GDM1 (cell line): Measurements from ENCODE around the gene MED25.

ENCODE experiments used
- DNase-seq: peaks from one replicate; lab custom pipeline; 2025; lab: John Stamatoyannopoulos, UW

The MED25 gene

GRCh38 chr19:49799271-49799797, 18.8 kb upstream of the MED25 start:
- DNase-seq, result no peak

GRCh38 chr19:49799798-49800376, 18.2 kb upstream of the MED25 start:
- no peak for DNase-seq

- DNase-seq, result no peak
Measured at GRCh38 chr19:49800771-49801170, 17.3 kb upstream of the MED25 start.

GRCh38 chr19:49801401-49801888, 16.6 kb upstream of the MED25 start:
- no peak for DNase-seq

- no peak for DNase-seq
Measured at GRCh38 chr19:49801966-49802661, 16.0 kb upstream of the MED25 start.

GRCh38 chr19:49802836-49803528, 15.1 kb upstream of the MED25 start:
- DNase-seq, result no peak

GRCh38 chr19:49803529-49803856, 14.6 kb upstream of the MED25 start:
- no peak for DNase-seq

GRCh38 chr19:49805822-49806619, 12.1 kb upstream of the MED25 start:
- DNase-seq, result no peak

- DNase-seq, result no peak
Measured at GRCh38 chr19:49806620-49806959, 11.5 kb upstream of the MED25 start.

GRCh38 chr19:49807058-49807903, 10.8 kb upstream of the MED25 start:
- DNase-seq, result peak; percentile 15

GRCh38 chr19:49807904-49808675, 10.0 kb upstream of the MED25 start:
- no peak for DNase-seq

GRCh38 chr19:49808711-49809159, 9.4 kb upstream of the MED25 start:
- DNase-seq, result no peak

- DNase-seq, result no peak
Measured at GRCh38 chr19:49809160-49809940, 8.7 kb upstream of the MED25 start.

- DNase-seq, result no peak
Measured at GRCh38 chr19:49809941-49810389, 8.1 kb upstream of the MED25 start.

GRCh38 chr19:49811328-49811727, 6.8 kb upstream of the MED25 start:
- no peak for DNase-seq

GRCh38 chr19:49812452-49812996, 5.6 kb upstream of the MED25 start:
- no peak for DNase-seq

- peak; percentile 97 for DNase-seq
Measured at GRCh38 chr19:49812997-49813861, 4.9 kb upstream of the MED25 start, which contains the start of gene FUZ. Gene FUZ (minus strand): TSS chr19:49813292. CDS start chr19:49813106, 186 bp downstream.

- DNase-seq, result no peak
Measured at GRCh38 chr19:49814010-49814409, 4.1 kb upstream of the MED25 start.
